Stimulated activated CD8-positive, alpha-beta memory T cell treated with anti-CD3 and anti-CD28 coated beads, Interleukin-7, amount 100 ng/mL, for 48 hours (primary cell): ENCODE measurements around the gene PCDHB5.
"Not testable (repeated sequence)": the region's sequence is repeated elsewhere in the genome, so short reads cannot be mapped to it uniquely, and the experiment has no call there.

Source experiments
- DNase-seq, 2 donors: peaks; one replicate each; pipeline ENCODE4 v3.0.0-alpha.2; 2020; ENCODE audit warnings: low read depth in 1 of 2; ENCODE audit errors: extremely low read depth in 1 of 2

The PCDHB5 gene

GRCh38 chr5:141151632-141152031 is 16.6 kb downstream of the PCDHB5 start:
- not testable (repeated sequence) for DNase-seq

- not testable (repeated sequence) for DNase-seq
Measured at GRCh38 chr5:141152096-141152495, 17.1 kb downstream of the PCDHB5 start.

DNA sequence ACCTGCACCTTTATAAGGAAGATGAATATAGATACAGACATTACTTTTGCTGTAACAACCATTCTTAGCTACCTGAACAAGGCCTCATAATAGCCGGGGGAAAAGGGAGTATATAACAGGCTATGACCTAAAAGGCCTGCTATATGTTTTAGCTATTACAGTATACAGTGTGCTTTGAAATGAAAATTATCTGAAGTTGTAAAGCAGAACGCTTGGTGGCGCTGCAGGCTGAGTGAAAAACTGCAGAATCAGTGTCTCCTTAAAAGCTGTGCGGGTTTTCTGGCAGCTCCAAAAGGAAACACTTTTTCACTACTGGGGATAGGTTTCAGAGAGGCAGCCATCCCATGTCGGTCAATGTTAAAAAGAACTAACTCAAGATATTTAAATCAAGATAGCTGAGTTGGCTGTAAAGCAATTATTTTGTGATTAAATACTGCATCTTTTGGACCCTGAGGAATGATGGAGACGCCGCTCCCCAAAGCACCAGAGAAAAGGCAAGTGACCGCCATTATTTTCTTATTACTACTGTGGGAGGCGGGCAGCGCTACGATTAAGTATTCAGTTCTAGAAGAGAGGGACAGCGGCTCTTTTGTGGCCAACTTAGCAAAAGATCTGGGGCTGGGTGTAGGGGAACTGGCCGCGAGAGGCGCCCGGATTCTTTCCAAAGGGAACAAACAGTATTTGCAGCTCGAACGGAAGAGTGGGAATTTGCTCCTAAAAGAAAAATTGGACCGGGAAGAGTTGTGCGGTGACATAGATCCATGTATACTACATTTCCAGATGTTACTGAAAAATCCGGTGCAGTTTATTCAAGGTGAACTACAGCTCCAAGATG is 20.8 kb downstream of the PCDHB5 start:
- no peak for DNase-seq

DNA sequence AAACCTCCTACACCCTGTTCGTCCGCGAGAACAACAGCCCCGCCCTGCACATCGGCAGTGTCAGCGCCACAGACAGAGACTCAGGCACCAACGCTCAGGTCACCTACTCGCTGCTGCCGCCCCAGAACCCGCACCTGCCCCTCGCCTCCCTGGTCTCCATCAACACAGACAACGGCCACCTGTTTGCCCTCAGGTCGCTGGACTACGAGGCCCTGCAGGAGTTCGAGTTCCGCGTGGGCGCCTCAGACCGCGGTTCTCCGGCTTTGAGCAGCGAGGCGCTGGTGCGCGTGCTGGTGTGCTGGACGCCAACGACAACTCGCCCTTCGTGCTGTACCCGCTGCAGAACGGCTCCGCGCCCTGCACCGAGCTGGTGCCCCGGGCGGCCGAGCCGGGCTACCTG is 22.4 kb downstream of the PCDHB5 start:
- not testable (repeated sequence) for DNase-seq

GRCh38 chr5:141157901-141158300 is 22.9 kb downstream of the PCDHB5 start:
- not testable (repeated sequence) for DNase-seq

DNA sequence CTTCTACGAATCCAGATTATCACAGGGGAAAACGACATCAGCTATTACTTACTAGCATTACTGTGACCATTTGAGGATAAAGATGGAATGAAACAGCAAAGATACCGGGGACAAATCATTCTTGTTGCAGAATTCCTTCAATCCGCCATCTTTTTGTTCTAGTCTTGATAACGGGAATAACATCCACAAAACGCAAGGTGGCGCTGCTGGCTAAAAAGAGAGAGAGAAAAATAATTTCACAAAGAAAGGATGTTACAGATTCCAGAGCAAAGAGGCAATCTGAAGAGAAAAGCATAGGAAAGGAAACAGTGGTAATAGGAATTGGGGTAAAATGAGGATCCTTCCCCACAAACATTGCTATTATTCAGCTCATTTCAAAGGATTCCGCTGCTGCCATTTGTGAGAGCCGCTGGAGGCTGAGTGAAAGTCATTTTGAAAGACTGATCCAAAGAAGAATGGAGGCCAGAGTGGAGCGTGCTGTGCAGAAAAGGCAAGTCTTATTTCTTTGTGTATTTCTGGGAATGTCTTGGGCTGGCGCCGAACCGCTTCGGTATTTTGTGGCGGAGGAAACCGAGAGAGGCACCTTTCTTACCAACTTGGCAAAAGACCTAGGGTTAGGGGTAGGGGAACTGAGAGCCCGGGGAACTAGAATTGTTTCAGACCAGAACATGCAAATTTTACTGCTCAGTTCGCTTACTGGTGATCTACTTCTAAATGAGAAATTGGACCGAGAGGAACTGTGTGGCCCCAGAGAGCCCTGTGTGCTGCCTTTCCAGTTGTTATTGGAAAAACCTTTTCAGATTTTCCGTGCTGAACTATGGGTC is 37.6 kb downstream of the PCDHB5 start, which contains the start of gene PCDHB7:
Gene PCDHB7, plus strand, starts transcription at position 264 of the 824 bp plus-strand sequence. Its CDS starts 192 bp downstream, at position 456.
- no peak for DNase-seq

GRCh38 chr5:141174291-141175104 is 39.5 kb downstream of the PCDHB5 start:
- not testable (repeated sequence) for DNase-seq

DNA sequence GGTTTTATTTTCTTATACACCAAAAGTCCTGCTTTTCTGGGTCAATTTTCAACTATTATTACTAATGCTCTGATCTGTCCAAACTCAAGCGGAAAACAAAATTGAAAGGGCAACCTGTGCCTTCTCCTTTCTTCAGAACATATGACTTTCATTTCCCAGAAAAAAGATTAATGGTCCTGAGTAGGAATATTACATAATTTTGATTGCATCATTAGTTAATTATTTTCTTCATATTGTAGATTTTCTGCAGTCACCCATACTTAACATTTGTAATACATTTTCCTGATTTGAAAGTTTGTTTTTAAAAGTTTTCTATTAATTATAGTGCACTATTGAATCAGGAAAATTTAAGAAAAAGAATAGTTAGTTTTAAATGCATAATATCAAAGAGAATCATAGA is 40.9 kb downstream of the PCDHB5 start:
- no peak for DNase-seq

DNA sequence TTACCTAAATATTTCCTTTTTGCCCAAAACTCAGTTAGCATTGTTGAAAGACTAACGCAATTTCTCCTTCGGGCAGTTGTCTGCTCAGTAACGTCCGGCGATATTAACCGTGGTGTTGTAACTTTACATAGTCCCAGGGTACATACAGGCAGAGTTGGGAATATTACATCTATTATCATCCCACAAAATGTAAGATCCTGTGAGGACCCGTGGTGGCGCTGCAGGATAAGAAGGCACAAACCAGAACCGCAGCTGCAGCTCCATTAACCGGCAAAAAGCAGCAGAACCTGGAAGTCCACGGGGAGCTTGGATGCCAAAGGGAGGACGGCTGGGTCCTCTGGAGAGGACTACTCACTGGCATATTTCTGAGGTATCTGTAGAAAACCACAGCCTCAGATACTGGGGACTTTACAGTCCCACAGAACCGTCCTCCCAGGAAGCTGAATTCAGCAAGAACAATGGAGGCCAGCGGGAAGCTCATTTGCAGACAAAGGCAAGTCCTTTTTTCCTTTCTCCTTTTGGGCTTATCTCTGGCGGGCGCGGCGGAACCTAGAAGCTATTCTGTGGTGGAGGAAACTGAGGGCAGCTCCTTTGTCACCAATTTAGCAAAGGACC is 42.7 kb downstream of the PCDHB5 start, which contains the start of gene PCDHB8:
Gene PCDHB8, plus strand, starts transcription at position 214 of the 615 bp plus-strand sequence. Its CDS starts 245 bp downstream, at position 459.
- not testable (repeated sequence) for DNase-seq

DNA sequence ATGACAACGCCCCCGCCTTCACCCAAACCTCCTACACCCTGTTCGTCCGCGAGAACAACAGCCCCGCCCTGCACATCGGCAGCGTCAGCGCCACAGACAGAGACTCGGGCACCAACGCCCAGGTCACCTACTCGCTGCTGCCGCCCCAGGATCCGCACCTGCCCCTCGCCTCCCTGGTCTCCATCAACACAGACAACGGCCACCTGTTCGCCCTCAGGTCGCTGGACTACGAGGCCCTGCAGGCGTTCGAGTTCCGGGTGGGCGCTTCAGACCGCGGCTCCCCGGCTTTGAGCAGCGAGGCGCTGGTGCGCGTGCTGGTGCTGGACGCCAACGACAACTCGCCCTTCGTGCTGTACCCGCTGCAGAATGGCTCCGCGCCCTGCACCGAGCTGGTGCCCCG is 44.4 kb downstream of the PCDHB5 start:
- not testable (repeated sequence) for DNase-seq

DNA sequence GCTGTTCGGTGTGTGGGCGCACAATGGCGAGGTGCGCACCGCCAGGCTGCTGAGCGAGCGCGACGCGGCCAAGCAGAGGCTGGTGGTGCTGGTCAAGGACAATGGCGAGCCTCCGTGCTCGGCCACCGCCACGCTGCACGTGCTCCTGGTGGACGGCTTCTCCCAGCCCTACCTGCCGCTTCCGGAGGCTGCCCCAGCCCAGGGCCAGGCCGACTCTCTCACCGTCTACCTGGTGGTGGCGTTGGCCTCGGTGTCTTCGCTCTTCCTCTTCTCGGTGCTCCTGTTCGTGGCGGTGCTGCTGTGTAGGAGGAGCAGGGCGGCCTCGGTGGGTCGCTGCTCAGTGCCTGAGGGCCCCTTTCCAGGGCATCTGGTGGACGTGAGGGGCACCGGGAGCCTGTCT is 44.9 kb downstream of the PCDHB5 start:
- DNase-seq = not testable (repeated sequence)

DNA sequence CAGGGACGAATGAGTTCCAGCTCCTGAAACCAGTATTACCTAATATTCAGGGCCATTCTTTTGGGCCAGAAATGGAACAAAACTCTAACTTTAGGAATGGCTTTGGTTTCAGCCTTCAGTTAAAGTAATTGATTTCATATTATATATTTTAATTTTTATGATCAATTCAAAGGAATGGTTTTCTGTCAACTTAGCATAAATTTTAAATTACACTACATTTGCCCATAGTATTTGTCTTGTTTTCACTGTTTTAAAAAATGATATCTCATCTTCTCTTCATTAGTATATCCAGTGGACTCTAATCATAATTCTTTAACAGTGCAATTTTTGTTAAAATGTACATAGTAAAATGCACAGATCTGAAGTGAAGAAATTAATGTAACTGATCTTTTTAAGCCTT is 45.3 kb downstream of the PCDHB5 start:
- DNase-seq = no peak

DNA sequence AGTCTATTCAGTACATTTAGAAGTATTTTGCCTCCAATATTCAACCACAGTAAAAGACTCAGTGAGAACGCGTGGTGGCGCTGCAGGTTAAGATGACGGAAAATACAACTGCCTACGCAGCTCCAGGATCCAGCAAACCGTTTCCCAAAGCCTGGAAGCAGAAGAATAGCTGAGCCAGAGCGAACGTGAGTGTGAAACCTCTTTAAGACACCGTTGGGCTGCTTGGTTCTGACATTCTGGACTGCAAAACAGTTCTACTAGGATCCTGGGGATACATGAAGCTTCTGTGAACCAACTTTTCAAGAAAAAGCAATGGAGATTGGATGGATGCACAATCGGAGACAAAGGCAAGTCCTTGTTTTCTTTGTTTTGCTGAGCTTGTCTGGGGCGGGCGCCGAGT is 47.2 kb downstream of the PCDHB5 start, which contains the start of gene PCDHB16:
Gene PCDHB16, plus strand, starts transcription at position 140 of the 400 bp plus-strand sequence. Its CDS starts 173 bp downstream, at position 313.
- DNase-seq = no peak

- DNase-seq = not testable (repeated sequence)
Measured at GRCh38 chr5:141184117-141184855, 49.3 kb downstream of the PCDHB5 start.

GRCh38 chr5:141186897-141187512 is 52.0 kb downstream of the PCDHB5 start, which contains the start of gene PCDHB9:
Gene PCDHB9, plus strand, starts transcription at chr5:141187161. Its CDS starts 158 bp downstream, at chr5:141187319.
- no peak for DNase-seq
